ENCODE measurements around the gene MAIP1.

DNA sequence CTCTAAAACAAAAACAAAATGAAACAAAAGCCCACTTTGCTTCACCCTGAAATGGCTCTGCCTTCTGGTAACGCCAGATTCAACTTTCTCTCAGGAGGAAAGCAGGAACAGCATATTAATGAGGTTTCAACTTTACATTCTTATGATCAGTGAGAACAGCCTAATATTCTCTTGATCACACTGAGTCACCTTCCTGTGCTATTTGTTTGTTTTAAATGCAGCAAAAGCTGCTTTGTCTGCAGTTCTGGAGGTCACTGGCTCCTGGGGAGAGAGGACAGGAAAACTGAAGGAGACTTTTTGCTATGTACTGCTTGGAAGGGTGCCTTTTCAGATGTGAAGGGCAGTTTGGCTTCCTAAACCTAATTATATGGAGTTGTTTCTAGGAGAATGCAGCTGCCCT is 48.1 kb downstream of the MAIP1 start:
- TF ChIP-seq POLR2A (IDR thresholded peaks at IDR 0.05; ENCODE audit: low read depth, low read length) (no peak), RAD21 (IDR thresholded peaks at IDR 0.05; ENCODE audit: low read length) (no peak), RFX5 (IDR thresholded peaks at IDR 0.05; ENCODE audit: low read depth, low read length) (no peak), SMC3 (IDR thresholded peaks at IDR 0.05; ENCODE audit: low read depth, low read length) (no peak), CEBPB (IDR thresholded peaks at IDR 0.05; ENCODE audit: low read depth, low read length) (no peak), RCOR1 (IDR thresholded peaks at IDR 0.05; ENCODE audit: insufficient replicate concordance, low read length) (no peak), CHD1 (IDR thresholded peaks at IDR 0.05; ENCODE audit: low read depth, low read length) (no peak), BHLHE40 (IDR thresholded peaks at IDR 0.05; ENCODE audit: low read depth, low read length) (no peak), MXI1 (IDR thresholded peaks at IDR 0.05; ENCODE audit: borderline replicate concordance, low read depth, low read length) (no peak), NFE2L2 (IDR thresholded peaks at IDR 0.05; ENCODE audit: low read depth, low read length) (no peak), MAFK (IDR thresholded peaks at IDR 0.05; ENCODE audit: low read depth, low read length) (no peak)
- TF ChIP-seq, protein P1, sequence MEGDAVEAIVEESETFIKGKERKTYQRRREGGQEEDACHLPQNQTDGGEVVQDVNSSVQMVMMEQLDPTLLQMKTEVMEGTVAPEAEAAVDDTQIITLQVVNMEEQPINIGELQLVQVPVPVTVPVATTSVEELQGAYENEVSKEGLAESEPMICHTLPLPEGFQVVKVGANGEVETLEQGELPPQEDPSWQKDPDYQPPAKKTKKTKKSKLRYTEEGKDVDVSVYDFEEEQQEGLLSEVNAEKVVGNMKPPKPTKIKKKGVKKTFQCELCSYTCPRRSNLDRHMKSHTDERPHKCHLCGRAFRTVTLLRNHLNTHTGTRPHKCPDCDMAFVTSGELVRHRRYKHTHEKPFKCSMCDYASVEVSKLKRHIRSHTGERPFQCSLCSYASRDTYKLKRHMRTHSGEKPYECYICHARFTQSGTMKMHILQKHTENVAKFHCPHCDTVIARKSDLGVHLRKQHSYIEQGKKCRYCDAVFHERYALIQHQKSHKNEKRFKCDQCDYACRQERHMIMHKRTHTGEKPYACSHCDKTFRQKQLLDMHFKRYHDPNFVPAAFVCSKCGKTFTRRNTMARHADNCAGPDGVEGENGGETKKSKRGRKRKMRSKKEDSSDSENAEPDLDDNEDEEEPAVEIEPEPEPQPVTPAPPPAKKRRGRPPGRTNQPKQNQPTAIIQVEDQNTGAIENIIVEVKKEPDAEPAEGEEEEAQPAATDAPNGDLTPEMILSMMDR (conservative IDR thresholded peaks at IDR 0.05; ENCODE audit: low read depth, low read length): no peak
- TF ChIP-seq, protein P2, sequence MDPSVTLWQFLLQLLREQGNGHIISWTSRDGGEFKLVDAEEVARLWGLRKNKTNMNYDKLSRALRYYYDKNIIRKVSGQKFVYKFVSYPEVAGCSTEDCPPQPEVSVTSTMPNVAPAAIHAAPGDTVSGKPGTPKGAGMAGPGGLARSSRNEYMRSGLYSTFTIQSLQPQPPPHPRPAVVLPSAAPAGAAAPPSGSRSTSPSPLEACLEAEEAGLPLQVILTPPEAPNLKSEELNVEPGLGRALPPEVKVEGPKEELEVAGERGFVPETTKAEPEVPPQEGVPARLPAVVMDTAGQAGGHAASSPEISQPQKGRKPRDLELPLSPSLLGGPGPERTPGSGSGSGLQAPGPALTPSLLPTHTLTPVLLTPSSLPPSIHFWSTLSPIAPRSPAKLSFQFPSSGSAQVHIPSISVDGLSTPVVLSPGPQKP (IDR thresholded peaks at IDR 0.05; ENCODE audit: borderline replicate concordance, low read depth, low read length): no peak
